Glomerular visceral epithelial cell (primary cell): ENCODE measurements around the gene ADAM12.
A peak's percentile ranks its signal among the peaks of the same experiment; 100 is the strongest.

Experiments
- DNase-seq: peaks from one replicate; pipeline ENCODE4 v3.0.0-alpha.2; 2016; ENCODE audit errors: extremely low spot score

The ADAM12 gene

DNA sequence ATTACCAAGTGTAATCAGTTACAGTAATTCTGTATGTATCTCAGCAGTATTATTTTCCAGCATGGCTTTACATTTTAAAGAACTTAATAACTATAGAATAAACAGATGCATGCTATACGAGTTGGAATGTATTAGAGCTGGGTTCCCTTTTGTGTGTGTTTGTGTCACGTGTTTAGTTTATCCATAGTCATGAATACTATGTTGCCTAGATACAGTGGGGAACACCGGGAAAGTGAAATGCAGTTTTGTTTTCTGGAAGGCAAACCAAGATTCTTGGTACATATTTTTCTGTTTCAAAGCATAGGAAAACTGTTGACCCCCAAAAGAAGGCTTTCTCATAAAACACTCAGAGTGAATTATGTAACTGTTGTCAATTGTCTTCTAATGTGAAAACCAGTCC, 372.9 kb downstream of the ADAM12 start:
- DNase-seq: no peak

DNA sequence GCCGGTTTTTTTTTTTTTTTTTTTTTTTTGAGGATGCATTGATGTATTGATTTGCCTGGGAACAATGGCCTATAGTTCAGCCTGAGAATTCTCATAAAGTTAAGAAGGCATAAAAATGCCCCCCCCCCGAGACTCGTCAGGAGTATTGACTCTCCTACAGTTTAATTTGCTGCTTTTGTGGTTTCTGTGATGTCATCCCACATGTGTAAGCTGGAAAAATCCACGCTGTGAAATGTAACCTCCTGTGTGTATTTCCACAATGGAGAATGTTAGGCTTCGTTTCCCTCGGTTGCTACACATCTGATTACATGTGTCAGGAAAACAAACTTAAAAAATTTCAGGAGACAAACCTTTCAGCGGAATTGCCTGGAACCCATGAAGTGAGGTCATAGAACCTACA, 374.0 kb downstream of the ADAM12 start:
- peak; percentile 95 for DNase-seq

DNA sequence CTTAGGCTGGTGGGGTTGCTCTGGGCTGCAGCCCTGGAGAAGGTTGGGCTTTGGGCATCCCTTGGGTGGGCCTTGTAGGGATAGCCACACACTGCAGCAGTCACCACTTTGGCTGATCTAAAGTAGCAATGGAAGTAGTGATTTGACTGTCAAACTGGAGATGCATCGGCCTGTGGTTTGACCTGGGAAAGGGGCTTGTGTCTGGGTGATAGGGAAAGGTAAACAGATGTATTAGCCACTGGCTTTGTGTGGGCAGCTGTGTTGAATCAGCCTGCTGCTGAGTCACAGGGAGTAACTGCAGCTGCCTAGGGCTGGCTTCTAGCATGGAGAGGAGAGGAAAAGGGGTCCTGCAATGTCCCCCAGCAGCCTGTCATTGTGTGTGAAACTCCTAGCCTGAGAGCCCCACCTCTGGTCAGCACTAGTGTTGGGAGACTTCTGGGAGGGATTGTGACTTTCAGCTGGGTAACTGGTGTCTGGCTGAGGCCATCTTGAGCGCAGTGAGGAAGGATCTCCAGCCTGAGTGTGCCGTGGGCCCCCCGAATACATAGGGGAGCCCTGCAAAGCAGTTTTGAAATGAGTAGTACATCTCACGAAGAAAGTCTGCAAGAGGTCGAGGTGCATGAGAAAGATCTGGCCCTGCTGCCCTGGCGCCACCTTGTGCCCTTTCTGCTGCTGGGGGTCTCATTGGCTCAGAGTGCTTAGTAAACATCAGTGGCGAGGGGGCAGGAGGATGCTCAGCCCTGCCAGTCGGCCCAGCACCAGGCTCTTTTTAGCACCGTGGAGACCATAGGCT, 374.6 kb downstream of the ADAM12 start:
- peak; percentile 91 for DNase-seq

DNA sequence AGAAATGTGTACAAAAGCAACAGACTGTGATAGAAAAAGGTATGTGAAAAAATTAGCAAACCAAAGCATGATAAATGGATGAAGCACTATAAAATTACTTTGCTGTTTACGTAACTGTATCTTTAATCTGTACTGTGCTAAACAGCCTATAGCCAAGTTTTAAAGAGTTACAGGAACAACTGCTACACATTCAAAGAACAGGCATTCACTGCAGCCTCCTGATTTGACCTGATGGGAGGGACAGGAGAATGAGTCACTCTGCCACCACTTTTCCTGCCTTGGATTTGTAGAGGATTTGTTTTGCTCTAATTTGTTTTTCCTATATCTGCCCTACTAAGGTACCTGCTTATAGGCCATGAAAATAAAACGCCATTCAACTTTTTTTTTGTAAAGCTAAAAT, 375.8 kb downstream of the ADAM12 start:
- DNase-seq: peak; percentile 42

DNA sequence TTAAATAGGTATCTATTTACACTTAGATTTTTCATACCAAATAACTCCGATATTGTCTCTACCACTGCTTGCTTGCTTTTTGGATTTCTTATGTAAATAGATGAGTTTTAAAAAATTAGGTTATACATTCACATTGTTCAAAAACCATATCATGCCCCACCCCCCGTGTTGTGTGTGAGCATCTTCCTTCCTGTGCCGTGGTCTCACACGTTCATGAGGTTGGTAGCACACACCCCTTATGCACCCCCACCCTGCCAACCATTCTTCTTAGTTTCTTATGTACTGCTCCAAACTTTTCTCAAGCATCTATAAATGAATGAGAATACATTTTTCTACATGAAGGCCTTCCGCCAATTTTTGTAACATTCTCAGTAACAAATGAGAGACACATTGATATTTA, 376.3 kb downstream of the ADAM12 start:
- DNase-seq: no peak

DNA sequence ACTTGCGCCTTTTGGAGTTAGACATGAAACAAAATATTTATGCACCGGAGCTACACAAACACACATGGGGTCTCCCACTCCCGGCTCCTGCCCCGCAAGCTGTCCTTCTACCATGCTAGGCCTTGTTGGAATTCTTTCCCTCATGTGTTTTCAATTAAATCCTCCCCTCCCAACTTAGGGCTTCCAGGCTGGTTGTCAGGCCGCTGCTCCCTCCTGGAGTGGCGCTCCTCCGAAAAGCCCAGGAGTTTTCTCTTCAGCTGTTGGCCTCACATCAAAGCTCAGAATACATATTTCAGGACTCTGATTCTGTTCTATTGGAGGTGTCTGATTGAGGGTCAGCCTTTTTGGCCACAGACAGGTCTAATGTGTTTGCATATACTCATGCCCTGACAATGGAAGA, 378.6 kb downstream of the ADAM12 start:
- DNase-seq: no peak

DNA sequence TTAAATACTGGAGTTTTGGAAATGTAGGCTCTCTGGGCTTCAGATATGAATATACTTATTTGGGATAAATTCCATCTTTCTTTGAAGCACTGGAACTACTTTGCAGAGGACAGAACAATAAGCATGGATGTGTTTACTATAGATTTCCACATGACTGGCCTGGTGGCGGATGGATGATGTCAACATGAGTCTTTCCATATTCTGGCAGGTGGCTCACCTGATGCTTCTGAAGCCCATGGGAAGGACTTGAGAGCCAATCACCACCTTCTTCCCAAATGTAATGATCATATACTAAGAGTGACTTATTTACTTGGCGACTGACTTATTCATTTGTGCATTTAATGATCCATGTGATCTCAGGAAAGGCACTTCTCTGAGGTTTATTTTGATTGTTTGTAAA, 381.4 kb downstream of the ADAM12 start:
- DNase-seq: no peak

DNA sequence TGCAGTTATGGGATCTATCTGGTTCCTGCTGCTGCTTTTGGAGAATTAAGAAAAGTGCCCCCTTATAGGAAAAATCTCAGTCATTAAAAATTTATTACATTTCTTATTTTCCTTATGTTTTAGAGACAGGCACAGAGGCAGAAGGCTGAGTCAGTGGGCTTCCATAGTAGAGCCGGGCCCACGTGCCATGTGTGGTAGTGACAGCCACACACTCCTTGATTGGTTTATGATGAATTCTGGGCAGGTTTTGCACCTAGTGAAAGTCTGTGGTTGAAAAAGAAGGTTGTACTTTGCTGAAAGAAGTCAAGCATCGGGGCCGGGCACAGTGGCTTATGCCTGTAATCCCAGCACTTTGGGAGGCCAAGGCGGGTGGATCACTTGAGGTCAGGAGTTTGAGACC, 382.0 kb downstream of the ADAM12 start:
- no peak for DNase-seq

DNA sequence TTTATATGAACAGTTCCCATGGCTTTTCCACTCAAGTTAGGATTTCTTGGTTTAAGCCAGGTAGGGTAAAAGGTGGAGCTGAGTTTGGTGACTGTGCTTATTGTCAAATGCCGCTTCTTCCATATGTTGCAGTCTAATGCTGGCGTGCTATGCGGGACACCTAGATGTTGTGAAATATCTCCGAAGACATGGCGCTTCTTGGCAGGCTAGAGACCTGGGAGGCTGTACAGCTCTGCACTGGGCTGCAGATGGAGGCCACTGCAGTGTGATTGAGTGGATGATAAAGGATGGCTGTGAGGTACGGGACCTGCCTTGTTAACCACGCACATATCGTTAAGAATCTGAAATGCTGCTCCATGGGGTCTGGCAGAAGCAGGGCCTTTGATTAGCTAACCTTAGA, 383.5 kb downstream of the ADAM12 start:
- DNase-seq: no peak

DNA sequence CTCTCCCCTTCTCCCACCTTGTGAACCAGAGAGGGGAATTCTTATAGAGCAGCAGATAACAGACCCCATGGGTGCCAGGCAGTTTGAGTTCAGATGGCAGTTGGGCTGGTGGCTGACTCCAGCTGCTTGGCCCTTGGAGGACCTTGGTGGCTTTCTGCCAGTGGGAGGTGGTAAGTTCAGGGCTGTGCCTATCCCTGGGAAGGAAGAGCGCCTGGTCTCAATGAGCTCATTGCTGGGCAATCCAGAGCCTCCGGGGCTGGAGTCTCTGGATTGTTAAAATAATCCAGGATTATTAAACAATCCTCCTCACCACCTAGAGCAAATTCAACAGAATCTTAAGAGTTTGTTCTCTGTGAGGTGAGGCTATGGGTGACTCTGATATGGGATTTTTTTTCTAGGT, 386.7 kb downstream of the ADAM12 start:
- peak; percentile 51 for DNase-seq

DNA sequence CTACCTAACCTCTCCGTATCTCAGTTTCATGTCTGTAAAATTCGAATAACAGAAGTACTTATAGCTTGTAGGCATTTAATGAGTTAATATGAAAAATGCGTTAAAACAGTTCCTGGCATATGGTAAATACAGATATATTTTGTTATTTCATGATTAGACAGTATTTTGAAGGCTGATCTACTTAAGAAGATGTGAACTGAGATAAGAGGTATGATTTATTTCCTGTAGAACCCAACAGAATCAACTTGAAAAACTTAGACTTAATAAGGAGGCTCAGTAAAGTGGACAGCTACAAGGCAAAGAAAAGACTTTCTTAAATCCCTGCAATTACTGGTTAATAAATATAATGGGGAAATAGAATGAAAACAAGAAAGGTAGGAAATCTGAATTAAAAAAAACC, 388.6 kb downstream of the ADAM12 start:
- DNase-seq: no peak

DNA sequence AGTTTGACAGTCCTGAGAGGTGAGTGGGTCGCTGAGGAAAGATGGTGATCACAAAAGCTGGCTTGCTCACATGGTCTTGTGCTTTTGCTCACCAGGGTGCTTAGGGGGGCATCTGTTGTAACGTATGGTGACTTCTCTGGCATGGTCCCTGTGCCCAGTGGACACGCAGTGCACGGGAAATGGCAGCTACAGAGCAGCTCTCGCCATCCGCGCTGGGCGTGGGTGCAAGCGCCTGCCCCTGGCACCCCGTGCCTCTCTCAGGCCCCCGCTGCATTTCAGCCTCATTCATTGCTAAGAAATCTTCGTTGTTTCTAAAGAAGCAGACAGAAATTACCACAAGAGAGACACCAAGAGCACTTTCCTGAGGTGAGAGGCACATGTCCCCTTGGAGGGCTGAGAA, 390.7 kb downstream of the ADAM12 start:
- no peak for DNase-seq

DNA sequence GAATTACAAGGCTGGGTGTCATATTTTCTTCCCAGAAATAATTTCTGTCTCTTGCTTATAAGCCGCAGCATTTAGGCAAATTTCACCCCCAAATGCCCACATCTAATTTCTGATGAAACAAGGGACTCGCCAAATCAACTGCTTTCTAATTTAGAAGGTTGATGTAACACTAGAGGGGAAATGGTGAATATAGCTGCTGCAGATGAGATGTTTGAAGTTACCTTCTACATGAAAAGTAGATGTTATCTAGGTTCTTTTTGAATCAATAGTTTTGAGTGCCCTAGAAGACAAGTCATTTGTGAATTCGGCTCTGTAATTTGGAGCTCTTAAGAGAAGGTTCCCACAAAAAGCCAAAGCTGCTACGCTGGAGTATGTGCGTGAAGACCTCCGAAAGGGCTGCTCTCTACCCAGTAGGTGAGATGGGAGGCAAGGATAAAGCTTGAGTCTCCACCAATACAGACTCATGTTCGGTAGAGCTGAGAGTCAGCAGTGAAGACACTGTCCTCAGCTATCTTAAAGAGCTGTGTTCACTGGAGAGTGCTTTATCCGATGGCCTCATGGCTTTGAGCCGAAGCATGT, 392.5 kb downstream of the ADAM12 start:
- DNase-seq: no peak

DNA sequence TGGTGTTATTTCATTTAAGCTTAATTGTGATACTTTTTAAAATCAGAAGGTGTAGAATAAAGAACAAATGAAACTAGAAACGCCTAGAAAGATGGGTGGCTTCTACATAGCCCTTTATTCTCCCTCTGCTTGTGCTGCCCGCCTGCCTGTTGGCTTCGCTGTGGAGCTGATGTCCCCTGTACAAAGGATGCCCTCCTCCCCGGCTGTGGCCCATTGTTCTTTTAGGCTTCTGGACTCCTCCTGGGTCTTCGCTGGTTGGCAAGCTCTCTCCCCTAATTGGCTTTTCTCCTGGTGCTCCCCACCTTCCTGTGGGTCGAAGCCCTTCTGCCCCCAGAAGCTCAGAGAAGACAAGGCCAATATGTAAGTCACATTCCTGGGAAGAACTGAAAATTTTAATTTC, 393.7 kb downstream of the ADAM12 start:
- DNase-seq: no peak

DNA sequence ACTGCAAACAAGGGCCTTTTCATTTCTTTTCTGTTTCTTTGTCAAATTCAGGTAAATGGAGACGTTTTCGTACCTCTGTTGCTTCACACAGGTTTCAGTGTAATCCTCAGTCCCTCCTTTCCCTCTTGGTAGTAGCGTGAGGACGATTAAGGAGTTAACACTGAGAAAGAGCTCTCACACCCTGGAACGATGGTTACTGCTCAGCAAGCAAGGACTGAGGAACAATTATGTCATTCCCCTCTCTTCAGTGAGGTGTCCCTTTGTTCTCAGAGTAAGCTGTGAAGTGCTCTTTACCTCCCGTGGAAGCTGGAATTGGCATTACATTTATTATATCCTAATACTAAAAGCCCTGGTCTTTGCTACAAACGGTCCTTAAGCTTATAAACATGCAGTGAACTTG, 396.0 kb downstream of the ADAM12 start:
- DNase-seq: no peak

DNA sequence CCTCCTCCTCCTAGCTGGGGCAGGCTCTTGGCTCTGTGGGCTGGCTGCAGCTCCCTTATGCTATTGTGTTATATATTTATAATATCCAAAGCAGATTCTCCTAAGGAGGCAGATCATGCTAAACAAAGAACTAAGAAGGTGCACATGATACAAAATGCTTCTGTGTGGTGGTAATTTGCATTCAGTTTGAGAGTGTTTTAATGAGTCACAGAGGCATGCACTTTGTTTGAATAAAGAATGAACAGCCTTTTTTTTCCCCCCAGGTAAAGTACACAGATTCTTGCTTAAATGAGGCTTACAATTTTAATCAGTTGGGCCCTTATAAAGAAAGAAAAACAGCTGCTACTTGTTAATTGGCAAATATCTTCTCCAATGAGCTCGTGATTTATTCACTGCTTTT, 396.9 kb downstream of the ADAM12 start:
- no peak for DNase-seq

DNA sequence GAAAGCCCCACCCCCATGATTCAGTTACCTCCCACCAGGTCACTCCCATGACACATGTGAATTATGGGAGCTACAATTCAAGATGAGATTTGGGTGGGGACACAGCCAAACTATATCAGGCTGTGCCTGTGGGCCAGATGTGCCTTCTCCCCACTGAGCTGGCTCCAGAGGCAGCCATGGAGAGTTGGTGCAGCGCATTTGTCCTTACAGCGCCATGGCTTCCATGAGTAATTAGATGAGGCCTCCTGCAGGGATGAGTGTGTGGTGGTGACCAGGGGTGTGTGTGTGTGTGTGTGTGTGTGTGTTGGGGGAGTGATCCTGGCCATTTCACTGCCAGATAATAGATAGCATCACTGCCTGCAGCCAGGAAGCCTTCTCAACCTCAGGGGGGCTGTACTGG, 397.3 kb downstream of the ADAM12 start:
- no peak for DNase-seq

DNA sequence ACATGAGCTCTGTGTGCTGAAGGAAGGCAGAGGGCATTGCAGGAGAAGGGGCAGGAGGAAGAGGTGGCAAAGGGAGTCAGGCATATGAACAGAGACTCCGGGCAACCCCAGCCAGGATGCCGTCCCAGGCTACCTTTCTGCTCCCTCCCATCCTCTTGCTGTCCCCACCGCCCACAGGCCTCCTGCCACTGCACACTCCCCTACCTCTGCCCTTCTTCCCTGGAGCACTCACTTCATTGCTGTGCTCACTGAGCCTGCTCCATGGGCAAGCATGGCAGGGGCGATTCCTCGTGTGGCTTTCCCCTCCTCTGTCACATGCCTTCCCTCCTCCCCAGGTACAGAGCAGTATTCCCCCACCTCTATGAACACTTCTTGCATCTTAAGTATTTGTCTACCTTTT, 398.5 kb downstream of the ADAM12 start:
- DNase-seq: no peak

DNA sequence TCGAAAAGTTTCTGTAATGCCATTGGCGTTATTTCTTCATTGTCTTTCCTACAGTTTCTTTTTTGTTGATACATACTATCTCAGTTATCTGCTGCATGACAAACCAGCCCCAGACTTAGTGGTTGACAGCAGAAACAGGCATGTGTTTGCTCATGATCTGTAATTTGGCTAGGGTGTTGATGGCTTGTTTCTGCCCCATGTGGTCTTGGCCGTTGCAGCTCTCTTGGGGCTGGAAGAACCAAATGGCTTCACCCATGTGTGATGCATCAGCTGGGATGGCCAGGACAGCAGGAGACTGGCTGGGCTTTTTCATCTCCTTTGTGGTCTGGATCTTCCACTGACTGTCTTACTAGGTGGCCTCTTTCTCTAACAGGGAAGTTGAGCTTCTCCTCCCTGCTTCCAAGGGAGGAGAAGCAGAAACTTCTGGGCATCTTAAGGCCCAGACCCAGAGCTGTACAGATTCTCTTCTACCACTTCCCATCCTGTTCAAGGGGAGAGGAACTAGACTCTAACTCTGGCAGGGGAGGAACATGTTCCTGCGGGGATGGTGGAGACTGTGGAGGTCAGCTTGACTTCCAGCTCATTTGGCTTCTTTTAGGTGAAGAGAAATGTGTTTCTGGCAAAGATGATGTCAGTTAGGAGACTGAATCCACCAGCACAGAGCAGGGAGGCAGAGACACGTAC, 402.6 kb downstream of the ADAM12 start:
- no peak for DNase-seq

DNA sequence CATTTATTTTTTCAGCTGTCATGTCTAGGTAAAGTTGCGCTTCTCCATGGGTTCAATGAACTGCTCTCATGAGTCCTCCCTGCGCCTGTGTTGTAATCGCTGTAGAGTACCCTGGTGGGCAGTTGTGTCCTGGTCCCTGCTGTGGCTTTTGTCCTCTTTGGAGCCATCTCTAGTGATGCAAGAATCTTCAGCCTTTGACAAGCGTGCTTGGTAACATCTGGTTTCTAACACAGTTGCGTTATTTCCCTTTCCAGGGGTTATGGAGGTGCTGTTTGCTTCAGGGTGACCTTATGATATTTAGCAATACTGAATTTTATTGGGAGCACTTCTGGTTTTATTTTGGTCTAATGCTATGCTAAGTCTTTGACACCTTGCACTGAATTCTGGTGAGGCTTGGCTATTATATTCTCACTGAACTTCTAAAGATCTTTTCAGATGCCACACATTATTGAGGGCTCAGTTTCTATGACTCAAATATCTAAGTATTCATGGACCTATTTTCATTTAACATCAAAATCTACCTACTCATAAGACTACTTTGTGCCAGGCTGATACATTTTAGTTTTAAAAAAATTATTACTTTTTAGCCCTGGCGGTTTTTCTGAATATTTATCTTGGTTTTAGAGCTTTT, 403.3 kb downstream of the ADAM12 start:
- no peak for DNase-seq

DNA sequence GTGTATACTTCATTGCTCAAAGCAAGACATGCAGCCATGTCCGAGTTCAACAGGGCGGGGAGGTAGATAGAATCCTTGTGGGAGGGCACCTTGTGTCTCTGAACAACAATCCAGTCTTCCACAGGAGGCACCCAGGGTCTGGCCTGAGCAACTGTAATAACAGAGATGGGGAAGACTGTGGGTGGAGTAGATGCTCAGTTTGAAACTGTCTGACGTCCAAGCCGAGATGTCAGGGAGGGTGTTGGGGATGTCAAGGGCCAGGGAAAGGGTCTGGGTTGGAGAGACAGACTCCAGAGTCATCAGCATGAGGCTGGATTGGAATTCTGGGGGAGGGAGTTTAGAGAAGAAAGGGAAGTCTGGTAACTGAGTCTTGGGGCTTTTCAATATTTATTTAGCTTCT, 403.9 kb downstream of the ADAM12 start:
- DNase-seq: no peak

DNA sequence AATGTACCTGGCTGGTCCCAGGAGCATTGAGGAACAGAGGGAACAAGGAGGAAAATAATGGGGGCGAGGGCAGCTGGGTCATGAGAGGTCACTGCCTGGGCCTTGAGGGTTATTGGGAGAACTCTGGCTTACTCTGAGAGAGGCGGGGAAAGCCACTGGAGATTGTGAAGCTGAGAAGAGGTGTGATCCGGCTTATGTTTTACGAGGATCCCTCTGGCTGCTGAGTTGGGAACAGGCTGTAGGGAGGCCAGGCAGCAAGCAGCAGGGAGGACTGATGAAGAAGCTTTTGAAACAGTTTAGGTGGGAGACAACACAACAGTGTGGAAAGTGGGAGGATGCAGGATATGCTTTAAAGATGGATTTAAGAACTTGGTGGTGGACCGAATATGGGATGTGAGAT, 404.6 kb downstream of the ADAM12 start:
- no peak for DNase-seq

DNA sequence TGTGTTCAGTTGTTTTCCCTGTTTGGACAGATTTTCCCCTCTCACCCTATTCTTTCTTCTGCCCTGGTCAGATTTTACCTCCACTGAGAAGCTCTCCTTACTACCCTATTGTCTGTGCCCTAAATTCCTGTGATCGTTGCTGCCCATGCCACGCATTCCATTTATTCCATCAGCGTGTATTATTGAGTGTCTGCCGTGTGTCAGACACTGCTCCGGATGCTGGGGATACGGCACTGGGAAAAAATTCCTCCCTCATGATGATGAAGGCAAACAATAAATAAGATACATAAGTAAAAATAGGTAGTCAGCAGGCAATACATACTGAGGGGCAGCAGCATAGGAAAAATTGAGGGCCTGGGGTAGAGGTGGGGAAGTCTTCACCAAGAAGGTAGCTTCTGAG, 405.1 kb downstream of the ADAM12 start:
- DNase-seq: peak; percentile 66
